ENCODE results near the gene MYO6. TPM values are rescaled to one million over a fixed set of nuclear protein-coding genes. Genes with fewer than 3 reads are reported as not detected.
A peak's percentile ranks its signal among the peaks of the same experiment; 100 is the strongest.

The MYO6 gene
- polyA plus RNA-seq, 4 donors: 11.2 to 111 (median 102) TPM

DNA sequence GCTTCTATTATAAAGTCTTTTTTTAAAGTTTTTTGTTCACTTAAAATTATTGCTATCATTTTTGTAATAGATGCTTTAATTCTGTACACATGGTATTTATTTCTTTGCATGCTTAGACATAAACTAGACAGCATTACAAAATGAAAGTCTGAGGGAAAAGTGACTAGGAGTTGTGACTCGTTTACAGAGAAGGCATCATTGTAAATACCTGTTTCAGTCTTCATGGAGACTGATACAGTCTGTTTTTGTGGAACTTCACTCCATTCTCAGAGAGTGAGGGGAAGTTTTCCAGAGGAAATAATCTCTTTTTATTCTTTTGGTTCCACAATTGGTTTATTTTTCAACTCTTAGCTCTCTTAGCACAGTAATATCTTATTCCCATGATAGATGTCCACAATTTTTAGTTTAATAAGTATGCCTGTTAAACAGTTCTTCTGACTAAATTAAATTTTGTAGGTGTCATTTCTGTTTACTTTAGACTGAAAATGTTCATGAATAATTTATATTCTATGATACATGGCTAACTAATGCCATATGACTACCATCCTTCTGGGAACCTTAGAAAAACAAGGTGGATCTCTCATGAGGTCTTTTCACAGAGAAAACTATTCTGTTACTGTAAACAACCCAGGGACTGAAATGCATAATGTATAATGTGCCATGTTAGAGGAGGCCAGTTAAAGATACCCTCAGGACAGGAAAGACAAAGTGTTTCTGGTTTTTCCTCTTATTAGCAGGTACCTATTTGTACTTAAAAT, 69.2 kb downstream of the MYO6 start:
- DNase-seq (ENCODE audit: low read depth in 4 of 4, low spot score in 3 of 4): no peak

DNA sequence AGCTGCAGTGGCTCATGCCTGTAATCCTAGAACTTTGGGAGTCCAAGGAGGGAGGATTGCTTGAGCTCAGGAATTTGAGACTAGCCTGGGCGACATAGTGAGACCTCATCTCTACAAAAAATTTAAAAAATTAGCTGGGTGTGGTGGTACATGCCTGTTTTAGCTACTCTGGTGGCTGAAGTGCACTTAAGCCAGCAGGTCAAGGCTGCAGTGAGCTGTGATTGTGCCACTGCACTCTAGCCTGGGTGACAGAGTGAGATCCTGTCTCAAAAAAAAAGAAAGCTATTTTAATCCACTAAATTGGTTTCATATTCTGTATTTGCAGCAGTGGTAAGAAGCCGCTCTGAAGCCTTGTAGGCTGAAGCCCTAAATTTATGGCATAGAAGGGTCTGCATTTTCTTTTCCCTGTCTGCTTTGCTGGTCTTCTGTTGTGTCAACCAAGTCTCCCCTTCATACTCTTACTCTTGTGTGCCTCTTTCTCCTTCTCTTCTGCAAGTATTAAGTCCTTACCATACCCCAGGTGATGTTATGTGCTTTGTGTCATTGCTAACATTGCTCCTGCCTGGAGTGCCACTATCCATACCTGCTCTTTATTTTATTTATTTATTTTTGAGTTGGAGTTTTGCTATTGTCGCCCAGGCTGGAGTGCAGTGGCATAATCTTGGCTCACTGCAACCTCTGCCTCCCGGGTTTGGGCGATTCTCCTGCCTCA, 70.9 kb downstream of the MYO6 start:
- no peak for DNase-seq (ENCODE audit: low read depth in 4 of 4, low spot score in 3 of 4)

DNA sequence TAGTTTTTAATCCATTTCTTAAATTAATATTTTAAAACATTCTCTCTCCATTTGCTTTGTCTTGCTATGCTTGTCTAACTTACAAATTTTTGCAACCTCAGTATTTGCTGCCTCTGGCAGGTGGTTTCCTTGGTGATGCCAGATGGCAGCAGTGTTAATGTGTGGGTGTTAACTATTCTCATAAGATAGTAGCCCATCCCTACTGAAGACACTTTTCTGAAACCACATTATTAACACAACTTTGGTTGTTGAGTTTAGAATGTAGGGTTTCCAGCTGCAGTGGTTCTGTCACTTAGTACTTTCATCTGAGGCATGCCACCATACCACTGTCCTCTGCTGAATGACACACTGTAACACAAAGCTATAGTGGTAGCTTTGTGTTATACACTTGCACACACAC, 75.1 kb downstream of the MYO6 start:
- no peak for DNase-seq (ENCODE audit: low read depth in 4 of 4, low spot score in 3 of 4)

DNA sequence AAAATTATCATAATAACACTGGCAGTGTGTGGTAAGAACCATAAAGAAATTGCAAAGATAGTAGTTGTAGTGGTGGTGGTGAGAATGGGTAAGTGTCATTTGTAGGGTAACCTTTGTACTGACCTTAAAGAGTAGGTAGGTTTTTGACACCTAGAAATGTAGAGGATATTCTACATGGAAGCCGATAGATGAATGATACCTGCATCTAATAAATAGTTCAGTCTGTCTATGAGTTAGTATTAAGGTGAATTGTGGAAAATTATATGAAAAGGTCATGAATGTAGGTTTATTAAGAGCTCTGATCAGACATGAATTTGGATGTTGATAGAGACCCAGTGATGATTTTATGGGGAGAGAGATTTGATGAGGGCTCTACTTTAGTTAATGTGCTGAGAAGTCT, 78.1 kb downstream of the MYO6 start:
- no peak for DNase-seq (ENCODE audit: low read depth in 4 of 4, low spot score in 3 of 4)

DNA sequence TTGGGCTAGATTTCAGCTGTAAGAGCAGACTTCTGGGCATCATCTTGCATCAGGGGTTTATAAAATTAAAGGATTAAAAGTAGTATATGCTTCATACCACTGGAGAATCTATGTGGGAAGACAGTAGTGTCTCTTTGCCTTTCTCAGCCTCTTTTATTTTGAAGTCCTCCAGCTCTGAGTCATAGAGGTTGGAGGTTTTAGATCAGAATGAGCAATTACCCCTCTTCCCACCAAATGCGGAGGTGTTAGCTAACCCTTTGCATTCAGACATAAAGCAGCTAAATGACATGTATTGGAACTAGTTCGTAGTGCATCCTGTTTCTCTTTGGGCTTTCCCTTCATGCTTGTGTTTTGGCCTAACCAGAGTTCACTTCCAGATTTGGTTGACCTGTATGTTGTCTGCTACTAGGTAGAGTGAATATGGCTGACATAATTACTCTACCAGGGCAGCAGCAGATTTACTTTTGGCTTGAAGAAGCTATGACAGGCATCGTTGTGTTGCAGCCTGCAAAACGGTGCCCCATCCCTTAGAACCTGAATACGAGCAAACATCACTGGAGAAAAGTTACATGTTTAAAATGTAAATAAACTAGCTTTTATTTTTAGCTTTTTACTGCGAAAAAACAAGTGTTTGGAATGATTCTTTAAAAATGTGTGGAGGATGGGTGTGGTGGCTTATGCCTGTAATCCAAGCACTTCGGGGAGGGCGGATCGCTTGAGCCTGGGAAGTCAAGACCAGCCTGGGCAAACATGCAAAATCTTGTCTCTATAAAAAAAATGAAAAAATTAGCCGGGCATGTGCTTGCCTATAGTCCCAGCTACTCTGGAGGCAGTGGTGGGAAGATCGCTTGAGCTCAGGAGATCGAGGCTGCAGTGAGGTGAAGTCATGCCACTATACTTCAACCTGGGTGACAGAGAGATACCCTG, 82.2 kb downstream of the MYO6 start:
- no peak for DNase-seq (ENCODE audit: low read depth in 4 of 4, low spot score in 3 of 4)

DNA sequence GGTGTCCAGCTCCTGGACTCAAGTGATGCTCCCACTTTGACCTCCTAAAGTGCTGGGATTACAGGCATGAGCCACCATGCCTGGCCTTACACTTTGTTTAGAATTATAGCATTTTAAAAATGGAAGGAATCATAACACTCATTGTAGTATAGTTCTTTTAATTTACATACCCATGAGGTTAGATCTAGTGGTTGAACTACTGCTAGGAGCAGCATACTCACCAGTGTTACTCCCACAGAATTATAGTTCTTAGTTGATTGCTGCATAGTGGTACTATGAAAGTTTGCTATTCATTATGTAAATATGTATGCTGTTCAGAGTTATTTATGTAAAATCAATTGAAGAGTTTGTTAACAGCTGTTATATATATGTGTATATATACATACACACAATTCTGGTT, 85.4 kb downstream of the MYO6 start:
- DNase-seq (ENCODE audit: low read depth in 4 of 4, low spot score in 3 of 4): no peak

DNA sequence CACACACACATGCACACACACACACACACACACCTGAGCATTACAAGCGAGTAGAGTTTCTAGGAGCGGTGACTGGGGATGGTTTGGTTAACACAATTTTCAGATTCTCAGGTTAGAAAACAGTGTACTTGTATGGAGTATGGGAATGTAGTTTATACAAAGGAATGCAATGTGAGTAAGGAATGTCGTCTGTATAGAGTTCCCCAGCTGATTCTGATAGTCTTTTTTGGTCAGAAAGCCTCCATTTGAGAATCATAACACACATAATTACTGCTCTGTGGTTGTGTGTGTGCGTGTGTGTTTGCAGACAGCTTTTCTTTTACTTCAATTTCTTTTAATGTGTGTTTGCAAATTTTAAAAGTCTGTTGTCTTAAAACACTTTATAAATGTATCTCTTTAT, 93.2 kb downstream of the MYO6 start:
- DNase-seq (ENCODE audit: low read depth in 4 of 4, low spot score in 3 of 4): no peak

DNA sequence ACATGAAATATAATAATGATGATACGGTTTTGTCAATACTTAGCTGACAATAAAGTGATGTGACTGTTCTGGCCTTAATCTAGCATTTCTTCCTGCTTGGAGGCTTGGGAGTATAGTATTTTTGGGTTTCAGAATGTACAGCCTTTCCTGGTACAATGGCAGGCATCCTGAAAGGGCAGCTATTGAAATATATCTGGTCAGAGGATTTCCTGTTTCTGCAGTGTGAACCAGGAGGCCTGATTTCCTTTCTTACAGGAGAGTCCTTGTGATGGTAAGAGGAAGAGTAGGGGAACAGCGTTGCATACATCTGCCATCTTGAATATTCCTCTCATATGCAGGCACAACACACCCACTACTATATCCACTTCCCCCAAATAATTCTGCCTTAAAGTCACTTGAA, 93.7 kb downstream of the MYO6 start:
- DNase-seq (ENCODE audit: low read depth in 4 of 4, low spot score in 3 of 4): no peak

DNA sequence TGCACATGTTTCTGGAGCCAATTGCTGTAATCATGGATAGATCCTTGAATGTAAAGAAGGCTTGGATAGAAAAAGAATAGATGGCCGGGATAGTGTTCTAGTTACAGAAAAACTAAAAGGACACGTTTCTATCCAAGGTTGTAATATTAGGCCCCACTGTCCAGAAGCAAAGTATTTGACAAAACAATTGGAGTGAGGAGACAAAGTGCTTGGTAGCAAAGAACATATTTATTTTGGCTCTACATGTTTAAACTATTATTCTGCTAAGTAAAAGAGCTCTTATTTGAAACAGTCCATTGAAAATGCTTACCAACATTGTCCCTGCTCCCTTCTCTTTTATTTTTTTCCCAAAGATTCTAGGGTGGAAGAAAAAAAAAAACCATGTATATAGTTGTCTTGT, 94.4 kb downstream of the MYO6 start:
- no peak for DNase-seq (ENCODE audit: low read depth in 4 of 4, low spot score in 3 of 4)

DNA sequence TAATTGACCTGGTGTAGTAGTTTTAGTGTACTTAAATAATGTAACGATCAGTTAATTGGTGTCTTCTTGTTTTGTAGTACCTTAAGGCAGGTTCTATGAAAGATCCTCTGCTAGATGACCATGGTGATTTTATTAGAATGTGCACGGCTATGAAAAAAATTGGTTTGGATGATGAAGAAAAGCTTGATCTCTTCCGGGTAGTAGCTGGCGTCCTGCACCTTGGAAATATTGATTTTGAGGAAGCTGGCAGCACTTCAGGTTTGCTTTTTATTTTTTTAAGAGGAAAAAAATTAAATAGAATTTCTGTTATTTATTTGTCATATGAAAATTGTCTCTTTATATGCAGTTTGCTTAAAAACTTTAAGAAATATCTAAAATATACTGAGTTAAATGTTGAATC, 99.2 kb downstream of the MYO6 start:
- DNase-seq (ENCODE audit: low read depth in 4 of 4, low spot score in 3 of 4): no peak

DNA sequence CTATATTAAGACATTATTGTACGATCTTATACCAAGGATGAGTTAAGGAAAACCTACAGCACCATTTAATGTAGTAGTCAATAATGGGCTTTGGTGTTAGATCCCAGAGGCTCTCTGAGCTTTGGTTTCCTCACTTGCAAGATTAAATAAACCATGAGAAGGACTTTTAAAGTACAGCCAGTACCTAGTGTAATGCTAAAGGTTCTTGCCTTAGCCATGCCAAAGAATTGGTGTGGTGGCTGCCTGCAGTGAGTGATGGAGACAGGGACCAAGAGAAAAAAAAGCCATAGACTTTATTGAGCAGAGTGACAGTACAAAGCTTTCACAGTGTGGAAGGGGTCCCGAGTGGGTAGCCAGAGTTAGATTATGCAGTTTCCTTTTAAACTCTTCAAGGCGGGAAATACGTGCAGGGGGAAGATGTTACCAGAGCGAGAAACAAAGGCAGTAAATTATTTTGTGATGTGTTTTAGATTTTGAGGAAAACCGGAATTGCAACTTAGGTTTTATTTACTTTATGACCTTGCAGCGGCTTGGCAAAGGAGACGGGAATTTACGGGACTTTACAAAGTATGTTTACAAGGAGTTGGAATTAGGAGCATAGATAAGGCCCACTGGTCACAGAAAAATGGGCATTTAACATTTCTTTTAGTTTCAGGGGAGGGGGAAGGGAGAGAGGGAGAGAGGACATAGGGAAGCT, 100.4 kb downstream of the MYO6 start:
- no peak for DNase-seq (ENCODE audit: low read depth in 4 of 4, low spot score in 3 of 4)

DNA sequence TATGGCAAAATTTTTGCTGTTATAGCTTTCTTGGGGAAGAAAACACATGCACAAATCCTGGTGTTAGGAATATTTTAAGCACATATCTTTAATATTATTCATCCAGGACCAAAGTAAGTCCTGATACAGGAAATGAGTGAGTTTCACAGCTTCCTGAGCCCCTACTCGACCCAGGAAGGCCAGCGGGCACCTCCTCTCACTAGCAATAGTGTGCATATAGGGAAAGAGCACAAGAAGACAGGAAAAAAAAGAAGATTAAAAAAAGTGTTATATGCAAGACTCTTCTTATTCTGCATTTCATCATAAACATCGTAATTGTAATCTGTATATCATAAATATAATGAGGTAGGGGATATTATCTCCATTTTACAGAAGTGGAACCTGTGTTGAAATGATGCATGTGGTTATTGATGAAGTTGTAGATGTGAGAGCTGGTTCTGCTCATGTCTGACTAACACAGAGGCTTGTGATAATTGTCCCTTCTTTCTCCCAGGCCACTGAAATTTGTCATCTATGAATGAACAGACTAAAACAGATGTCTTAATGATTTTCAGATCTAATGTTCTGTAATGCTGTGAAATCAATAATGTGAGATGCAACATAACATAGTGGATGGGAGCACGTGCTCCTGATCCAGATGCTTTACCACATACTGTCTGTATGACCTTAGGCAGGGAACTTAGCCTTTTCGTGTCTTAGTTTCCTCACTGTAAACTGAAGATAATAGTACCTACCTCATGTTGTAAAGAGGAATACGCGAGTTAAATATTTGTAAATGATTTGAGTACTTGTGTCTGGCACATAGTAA, 101.2 kb downstream of the MYO6 start:
- no peak for DNase-seq (ENCODE audit: low read depth in 4 of 4, low spot score in 3 of 4)

DNA sequence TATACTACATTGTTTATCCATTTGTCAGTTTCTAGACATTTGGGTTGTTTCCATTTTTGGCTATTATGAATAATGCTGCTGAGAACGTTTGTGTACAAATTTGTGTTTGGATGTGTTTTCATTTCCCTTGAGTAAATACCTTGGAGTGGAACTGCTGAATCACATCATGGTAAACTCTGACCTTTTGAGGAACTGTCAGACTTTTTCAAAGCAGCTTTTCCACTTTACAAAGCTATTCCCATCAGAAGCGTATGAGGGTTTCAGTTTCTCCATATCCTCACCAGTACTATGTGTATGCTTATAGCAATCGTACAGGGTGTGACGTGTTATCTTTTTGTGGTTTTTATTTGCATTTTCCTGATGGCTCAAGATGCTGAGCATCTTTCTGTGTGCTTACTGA, 103.7 kb downstream of the MYO6 start:
- DNase-seq (ENCODE audit: low read depth in 4 of 4, low spot score in 3 of 4): no peak

DNA sequence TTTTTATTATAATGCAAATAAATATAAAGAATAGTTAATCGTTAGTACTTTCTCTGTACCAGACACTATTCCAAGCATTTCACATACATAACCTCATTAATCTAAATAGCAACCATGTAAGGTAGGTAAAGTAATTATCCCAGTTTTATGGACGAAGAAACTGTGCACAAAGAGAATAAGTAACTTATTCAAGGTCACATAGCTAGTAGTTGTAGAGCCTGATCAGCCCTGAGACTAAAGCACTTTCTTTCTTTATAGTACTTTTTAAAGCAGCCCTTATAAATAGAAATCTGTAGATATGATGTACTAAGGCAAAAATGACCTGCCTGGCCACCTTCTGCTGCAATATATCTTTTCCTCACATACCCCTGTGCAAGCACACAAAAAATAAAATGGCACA, 104.8 kb downstream of the MYO6 start:
- no peak for DNase-seq (ENCODE audit: low read depth in 4 of 4, low spot score in 3 of 4)

DNA sequence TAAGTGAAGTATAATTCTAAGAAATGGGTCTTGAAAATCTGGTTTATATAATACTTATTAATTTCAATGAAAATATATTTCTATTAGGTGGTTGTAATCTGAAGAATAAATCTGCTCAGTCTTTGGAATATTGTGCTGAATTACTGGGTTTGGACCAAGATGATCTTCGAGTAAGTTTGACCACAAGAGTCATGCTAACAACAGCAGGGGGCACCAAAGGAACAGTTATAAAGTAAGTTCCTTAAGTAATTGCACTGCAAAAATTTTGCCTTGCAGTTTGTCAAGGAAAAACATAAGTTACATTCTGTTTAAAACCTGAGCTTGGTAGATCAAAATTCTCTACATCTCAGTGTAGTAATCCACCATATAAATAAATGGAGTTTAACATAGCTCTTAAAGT, 106.0 kb downstream of the MYO6 start:
- peak in 3 of 4 donors; percentile 35 to 51 (median 39) for DNase-seq (ENCODE audit: low read depth in 4 of 4, low spot score in 3 of 4)

DNA sequence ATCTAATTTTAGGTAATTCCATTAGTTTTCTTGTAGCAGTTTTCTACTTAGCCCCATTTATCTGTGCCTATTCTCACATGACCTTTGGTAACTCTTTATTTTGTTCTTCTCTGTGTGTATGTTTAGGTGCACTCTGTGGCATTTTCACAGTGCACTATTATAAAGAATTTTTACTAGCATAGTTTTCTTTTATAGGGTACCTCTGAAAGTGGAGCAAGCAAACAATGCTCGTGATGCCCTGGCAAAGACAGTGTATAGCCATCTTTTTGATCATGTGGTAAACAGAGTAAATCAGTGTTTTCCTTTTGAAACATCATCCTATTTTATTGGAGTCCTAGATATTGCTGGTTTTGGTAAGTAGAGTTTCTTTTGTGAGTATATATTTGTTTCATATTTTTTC, 107.9 kb downstream of the MYO6 start:
- DNase-seq (ENCODE audit: low read depth in 4 of 4, low spot score in 3 of 4): no peak

DNA sequence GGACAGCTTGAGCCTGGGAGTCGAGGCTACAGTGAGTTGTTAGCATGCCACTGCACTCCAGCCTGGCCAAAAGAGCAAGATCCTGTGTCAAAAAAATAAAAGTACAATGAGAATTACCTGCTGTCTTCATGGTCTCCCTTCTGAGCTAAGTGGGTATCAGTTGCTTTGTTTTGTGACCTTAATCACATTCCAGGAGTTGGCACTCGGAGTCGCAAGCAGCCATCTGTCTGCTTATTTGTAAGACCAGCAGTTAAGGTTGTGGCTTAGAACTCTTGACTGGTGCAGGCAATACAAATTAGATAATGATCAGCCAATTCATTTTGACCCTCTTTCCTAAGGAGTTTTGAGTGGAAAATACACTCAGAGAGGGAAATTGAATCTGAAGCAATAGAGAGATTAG, 114.0 kb downstream of the MYO6 start:
- DNase-seq (ENCODE audit: low read depth in 4 of 4, low spot score in 3 of 4): no peak

DNA sequence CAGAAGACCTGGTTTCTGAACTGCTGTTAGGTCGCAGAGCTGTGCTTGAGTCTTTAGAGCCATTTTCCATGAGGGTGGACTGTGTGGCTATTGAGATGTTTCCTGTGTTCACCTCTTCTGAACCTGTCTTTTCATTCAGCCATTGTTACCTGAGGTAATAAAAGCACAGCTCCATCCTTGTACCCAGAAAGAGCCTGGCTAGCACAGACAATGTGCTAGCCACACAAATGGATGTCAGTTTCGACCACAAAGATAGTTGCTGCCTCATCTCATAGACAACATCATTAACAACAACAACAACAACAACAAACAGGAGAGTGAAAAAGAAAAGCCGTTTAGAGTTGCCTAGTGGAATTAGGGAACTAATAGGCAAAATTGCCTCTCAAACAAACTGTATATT, 114.7 kb downstream of the MYO6 start:
- no peak for DNase-seq (ENCODE audit: low read depth in 4 of 4, low spot score in 3 of 4)

DNA sequence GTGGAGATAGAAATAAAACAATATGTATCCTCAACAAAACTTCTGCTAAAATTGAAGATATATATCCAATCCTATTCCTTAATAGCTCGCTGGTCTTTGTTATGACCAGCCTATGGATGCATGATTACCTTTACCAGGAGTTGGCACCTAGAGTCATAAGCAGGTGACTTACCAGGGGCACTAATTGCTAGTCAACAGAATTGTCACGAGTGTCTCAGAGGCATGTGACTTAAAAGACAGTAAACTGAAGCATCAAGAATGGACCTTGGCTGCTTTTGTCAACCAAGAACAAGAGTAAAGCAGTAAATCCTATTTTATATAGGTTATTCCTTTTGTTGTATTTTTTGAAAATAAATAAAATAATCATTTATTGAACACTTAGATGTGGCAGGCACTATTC, 115.4 kb downstream of the MYO6 start:
- DNase-seq (ENCODE audit: low read depth in 4 of 4, low spot score in 3 of 4): no peak

DNA sequence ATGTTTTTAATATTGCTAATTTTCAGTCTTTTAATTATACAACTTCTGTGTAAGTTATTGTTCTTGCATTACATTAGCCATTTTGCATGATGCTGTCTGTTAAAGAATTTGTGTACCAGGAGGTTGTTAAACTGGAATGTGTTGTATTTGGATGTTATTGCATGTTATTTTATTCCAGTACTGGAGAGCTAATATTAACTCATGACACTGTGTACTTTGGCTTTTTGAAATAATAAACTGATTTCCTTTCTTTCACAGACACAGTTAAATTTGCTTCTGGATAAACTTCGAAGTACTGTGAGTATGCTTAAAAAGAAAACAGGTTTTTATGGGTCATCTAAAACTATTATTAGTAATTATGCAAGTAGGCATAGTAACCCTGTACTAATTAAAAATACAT, 121.3 kb downstream of the MYO6 start:
- DNase-seq (ENCODE audit: low read depth in 4 of 4, low spot score in 3 of 4): no peak

Data from left renal pelvis (tissue), 4 donors.